Suprapubic skin (tissue), 4 donors: Measurements from ENCODE around the gene SLC17A8. TPM values are rescaled to one million over a fixed set of nuclear protein-coding genes. Genes with fewer than 3 reads are reported as not detected.

Experiments
- DNase-seq, 2 donors: peaks; one replicate each; pipeline ENCODE4 v3.0.0-alpha.2; 2019; ENCODE audit warnings: low spot score in 2 of 2
- H3K27ac ChIP-seq: fragments of 200-600 bp; sonication (generic); one replicate; pipeline ENCODE4 v1.5.1; 2019
- H3K27me3 ChIP-seq: fragments of 200-600 bp; sonication (generic); one replicate; pipeline ENCODE4 v1.5.1; 2019
- H3K36me3 ChIP-seq: fragments of 200-600 bp; sonication (generic); one replicate; pipeline ENCODE4 v1.5.1; 2019
- H3K4me1 ChIP-seq: fragments of 200-600 bp; sonication (generic); one replicate; pipeline ENCODE4 v1.5.1; 2019
- H3K4me3 ChIP-seq: fragments of 200-600 bp; sonication (generic); one replicate; pipeline ENCODE4 v1.5.1; 2019; ENCODE audit warnings: mild to moderate bottlenecking
- H3K9me3 ChIP-seq: fragments of 200-600 bp; sonication (generic); one replicate; pipeline ENCODE4 v1.5.1; 2019
- EP300 ChIP-seq: sonication (generic); formaldehyde crosslinking; IDR thresholded peaks from one replicate; pipeline ENCODE4 v1.6.1; 2017; ENCODE audit warnings: antibody characterized with exemption
- POLR2A ChIP-seq, 2 donors: fragments of 450-650 bp; IDR thresholded peaks; one replicate each; pipeline ENCODE4 v1.6.1; 2017; ENCODE audit warnings: antibody characterized with exemption in 2 of 2, mild to moderate bottlenecking in 2 of 2, moderate library complexity in 2 of 2
- POLR2AphosphoS5 ChIP-seq, 3 donors: sonication (generic); formaldehyde crosslinking; IDR thresholded peaks; one replicate each; pipeline ENCODE4 v1.6.1; 2017; ENCODE audit warnings: antibody characterized with exemption in 3 of 3
- WGBS: methylation state at CpG from one replicate; pipeline ENCODE4 v1.1.5; 2018; 5-methylcytosine and 5-hydroxymethylcytosine counted together
- total RNA-seq, 4 donors: library from RNA; depleted of rRNA; stranded (reverse); fragments of >200 nt; gene quantifications; one replicate each; pipeline ENCODE4 v1.1.0, GENCODE V29; 2016
- TF ChIP-seq, protein P1 (sequence below), 2 donors: fragments of 200-600 bp in 1 of 2; fragments of 450-650 bp in 1 of 2; sonication (generic) in 1 of 2; IDR thresholded peaks; one replicate each; pipeline ENCODE4 v1.5.1; 2016 to 2019; ENCODE audit warnings: antibody characterized with exemption in 2 of 2, mild to moderate bottlenecking in 1 of 2, moderate library complexity in 1 of 2

The SLC17A8 gene
- total RNA-seq, 4 donors from 2014 or later = 0.81 TPM; not detected in 3

DNA sequence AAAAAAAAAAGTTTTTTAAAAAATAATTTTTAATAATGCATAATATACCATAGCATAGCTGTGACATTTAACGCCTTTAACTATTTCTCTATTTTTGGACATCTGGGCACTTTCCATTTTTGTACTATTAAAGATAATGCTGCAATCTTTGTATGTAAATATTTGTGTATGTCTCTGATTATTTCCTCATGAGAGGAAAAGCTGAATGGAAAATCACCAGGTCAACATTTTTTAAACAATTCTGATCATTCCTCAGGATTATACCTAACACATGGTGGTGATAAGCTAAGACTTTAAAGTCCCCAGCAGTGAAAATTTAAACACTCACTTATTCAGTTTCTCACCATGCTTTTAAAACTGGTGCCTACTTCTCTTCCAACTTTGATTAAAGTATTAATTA lies 85.5 kb downstream of the SLC17A8 start:
- no peaks in the 10 kb centered on the region for H3K4me1 ChIP-seq
- TF ChIP-seq EP300 = no peak
- no peak for TF ChIP-seq POLR2A (IDR thresholded peaks at IDR 0.05)
- TF ChIP-seq, protein P1, sequence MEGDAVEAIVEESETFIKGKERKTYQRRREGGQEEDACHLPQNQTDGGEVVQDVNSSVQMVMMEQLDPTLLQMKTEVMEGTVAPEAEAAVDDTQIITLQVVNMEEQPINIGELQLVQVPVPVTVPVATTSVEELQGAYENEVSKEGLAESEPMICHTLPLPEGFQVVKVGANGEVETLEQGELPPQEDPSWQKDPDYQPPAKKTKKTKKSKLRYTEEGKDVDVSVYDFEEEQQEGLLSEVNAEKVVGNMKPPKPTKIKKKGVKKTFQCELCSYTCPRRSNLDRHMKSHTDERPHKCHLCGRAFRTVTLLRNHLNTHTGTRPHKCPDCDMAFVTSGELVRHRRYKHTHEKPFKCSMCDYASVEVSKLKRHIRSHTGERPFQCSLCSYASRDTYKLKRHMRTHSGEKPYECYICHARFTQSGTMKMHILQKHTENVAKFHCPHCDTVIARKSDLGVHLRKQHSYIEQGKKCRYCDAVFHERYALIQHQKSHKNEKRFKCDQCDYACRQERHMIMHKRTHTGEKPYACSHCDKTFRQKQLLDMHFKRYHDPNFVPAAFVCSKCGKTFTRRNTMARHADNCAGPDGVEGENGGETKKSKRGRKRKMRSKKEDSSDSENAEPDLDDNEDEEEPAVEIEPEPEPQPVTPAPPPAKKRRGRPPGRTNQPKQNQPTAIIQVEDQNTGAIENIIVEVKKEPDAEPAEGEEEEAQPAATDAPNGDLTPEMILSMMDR (IDR thresholded peaks at IDR 0.05) = no peak
- TF ChIP-seq POLR2AphosphoS5 (IDR thresholded peaks at IDR 0.05) = no peak
- H3K36me3 ChIP-seq = no peaks in the 10 kb centered on the region
- 91% methylated on average over 1 of the region's 1 CpG for WGBS
- no peak overlapping the region for H3K4me3 ChIP-seq
- no peak overlapping the region for H3K27ac ChIP-seq
- no peak for DNase-seq
- no peaks in the 10 kb centered on the region for H3K9me3 ChIP-seq
- H3K27me3 ChIP-seq = no peaks in the 10 kb centered on the region

DNA sequence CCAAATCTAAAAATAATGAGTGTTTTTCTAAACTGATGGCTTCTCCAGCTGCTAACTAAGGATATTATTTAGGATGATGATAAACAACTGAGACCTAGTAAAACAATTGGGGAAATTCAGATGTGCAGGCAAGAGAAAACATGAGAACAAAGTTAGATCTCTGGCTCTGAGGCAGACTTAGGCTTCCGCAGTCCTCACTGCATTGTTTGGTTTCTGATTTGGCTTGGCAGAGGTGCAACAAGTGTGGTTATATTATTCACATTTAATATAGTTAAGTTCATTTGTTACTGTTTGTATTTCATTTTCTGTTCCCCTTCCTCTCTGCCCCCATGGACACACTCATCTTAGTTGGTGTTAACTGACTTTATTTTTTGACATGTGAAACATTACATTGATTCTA lies 86.6 kb downstream of the SLC17A8 start:
- DNase-seq = no peak
- no peaks in the 10 kb centered on the region for H3K36me3 ChIP-seq
- H3K4me3 ChIP-seq = no peak overlapping the region
- H3K27me3 ChIP-seq = no peaks in the 10 kb centered on the region
- 83% methylated on average over 1 of the region's 1 CpG for WGBS
- no peak overlapping the region for H3K27ac ChIP-seq
- no peaks in the 10 kb centered on the region for H3K9me3 ChIP-seq
- TF ChIP-seq EP300 (no peak), POLR2AphosphoS5 (IDR thresholded peaks at IDR 0.05) (no peak), POLR2A (IDR thresholded peaks at IDR 0.05) (no peak)
- TF ChIP-seq, protein P1 (IDR thresholded peaks at IDR 0.05) = no peak
- no peaks in the 10 kb centered on the region for H3K4me1 ChIP-seq

DNA sequence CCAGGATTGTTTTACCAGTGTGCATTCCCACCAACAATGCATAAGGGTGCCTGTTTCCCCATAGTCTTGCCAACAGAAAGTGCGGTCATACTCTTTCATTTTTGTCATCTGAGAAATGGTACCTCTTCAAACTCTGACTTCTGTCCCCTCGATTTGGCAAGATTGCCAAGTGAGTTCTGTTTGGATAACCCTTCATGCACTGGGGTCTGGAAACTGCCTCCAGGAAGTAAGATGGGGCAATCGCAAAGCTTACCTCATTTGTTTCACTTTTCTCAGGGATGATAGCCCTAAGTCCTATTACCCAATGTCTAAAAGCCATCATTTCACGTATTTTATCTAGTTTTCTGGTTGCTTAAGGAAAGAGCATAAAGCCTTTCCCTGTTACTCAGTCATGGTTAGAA lies 88.2 kb downstream of the SLC17A8 start:
- no peaks in the 10 kb centered on the region for H3K27me3 ChIP-seq
- no peaks in the 10 kb centered on the region for H3K36me3 ChIP-seq
- H3K9me3 ChIP-seq = no peaks in the 10 kb centered on the region
- H3K4me3 ChIP-seq = no peak overlapping the region
- TF ChIP-seq POLR2A (IDR thresholded peaks at IDR 0.05) (no peak), EP300 (no peak), POLR2AphosphoS5 (IDR thresholded peaks at IDR 0.05) (no peak)
- TF ChIP-seq, protein P1 (IDR thresholded peaks at IDR 0.05) = no peak
- no peaks in the 10 kb centered on the region for H3K4me1 ChIP-seq
- H3K27ac ChIP-seq = no peak overlapping the region
- WGBS = 86% methylated on average over 4 of the region's 4 CpGs
- DNase-seq = no peak

DNA sequence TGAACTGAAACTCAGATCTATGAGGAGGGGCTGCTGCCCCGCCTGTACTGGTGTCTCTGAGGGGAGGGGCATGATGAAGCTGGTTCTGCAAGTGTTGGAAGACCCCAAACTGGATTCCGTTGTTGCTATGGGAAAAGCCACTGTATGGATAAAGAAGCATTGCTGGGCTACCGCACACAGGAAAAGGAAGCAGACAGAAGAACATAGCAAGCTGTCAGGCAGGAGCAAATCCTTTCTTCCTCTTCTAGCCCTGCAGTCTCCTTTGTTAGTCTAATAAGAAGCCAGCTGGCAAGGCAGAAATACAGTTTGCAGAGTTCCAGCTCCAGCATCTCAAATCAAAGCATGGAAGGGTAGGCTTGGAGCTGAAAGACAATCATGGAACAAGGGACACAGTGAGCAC lies 90.5 kb downstream of the SLC17A8 start:
- H3K4me1 ChIP-seq = no peaks in the 10 kb centered on the region
- WGBS = 5% methylated on average over 3 of the region's 3 CpGs
- H3K36me3 ChIP-seq = no peaks in the 10 kb centered on the region
- TF ChIP-seq, protein P1 (IDR thresholded peaks at IDR 0.05) = no peak
- no peak for TF ChIP-seq EP300
- TF ChIP-seq POLR2A (IDR thresholded peaks at IDR 0.05) = no peak
- no peak for TF ChIP-seq POLR2AphosphoS5 (IDR thresholded peaks at IDR 0.05)
- no peak overlapping the region for H3K4me3 ChIP-seq
- DNase-seq = no peak
- no peaks in the 10 kb centered on the region for H3K27me3 ChIP-seq
- no peaks in the 10 kb centered on the region for H3K9me3 ChIP-seq
- no peak overlapping the region for H3K27ac ChIP-seq

DNA sequence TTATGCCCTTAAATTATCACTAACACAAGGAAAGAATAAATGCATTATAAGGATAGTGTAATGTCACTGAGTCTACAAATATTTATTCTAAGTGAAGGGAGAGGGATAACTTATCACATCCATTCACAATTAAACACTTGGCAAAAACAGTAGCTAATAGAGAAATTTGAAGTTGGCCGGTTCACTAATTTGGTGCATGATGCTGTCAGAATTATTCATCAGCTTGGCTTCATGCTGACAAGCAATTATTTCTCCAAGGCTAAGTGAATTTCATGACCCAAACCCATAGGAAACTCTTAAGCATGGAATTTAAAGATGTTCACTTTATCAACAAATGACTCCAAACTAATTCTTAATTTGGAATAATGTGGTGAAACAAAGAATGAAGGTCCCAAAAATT lies 91.8 kb downstream of the SLC17A8 start:
- TF ChIP-seq POLR2AphosphoS5 (IDR thresholded peaks at IDR 0.05) (no peak), POLR2A (IDR thresholded peaks at IDR 0.05) (no peak), EP300 (no peak)
- TF ChIP-seq, protein P1 (IDR thresholded peaks at IDR 0.05) = no peak
- no peak overlapping the region for H3K27ac ChIP-seq
- no peaks in the 10 kb centered on the region for H3K4me1 ChIP-seq
- H3K27me3 ChIP-seq = no peaks in the 10 kb centered on the region
- DNase-seq = no peak
- 25% methylated on average over 1 of the region's 1 CpG for WGBS
- no peaks in the 10 kb centered on the region for H3K9me3 ChIP-seq
- H3K36me3 ChIP-seq = no peaks in the 10 kb centered on the region
- no peak overlapping the region for H3K4me3 ChIP-seq
